GM12878 (cell line): ENCODE data around the gene B4GALT1. TPM values are rescaled to one million over a fixed set of nuclear protein-coding genes. Genes with fewer than 3 reads are reported as not detected.
A peak's percentile ranks its signal among the peaks of the same experiment; 100 is the strongest.

ENCODE experiments used
- ATF2 ChIP-seq: IDR thresholded peaks from 2 replicates; pipeline ENCODE4 v1.6.1; 2012; ENCODE audit warnings: low read length, inconsistent platforms
- CBX5 ChIP-seq: sonication (generic); IDR thresholded peaks from 2 replicates; pipeline ENCODE4 v1.6.1; 2016; ENCODE audit warnings: low read depth, moderate library complexity, mild to moderate bottlenecking, inconsistent platforms
- CREB1 ChIP-seq: IDR thresholded peaks from 2 replicates; pipeline ENCODE4 v1.6.1; 2012; ENCODE audit warnings: low read depth, mild to moderate bottlenecking, inconsistent platforms
- E2F8 ChIP-seq: fragments of 450-650 bp; IDR thresholded peaks from 2 replicates; pipeline ENCODE4 v1.6.1; 2018; ENCODE audit warnings: mild to moderate bottlenecking, low read depth, moderate library complexity; ENCODE audit not compliant: partially characterized antibody
- HDAC2 ChIP-seq: fragments of 200-600 bp; sonication (generic); IDR thresholded peaks from 2 replicates; pipeline ENCODE4 v1.6.1; 2017
- LARP7 ChIP-seq: fragments of 450-650 bp; IDR thresholded peaks from 2 replicates; pipeline ENCODE4 v1.6.1; 2017; ENCODE audit warnings: mild to moderate bottlenecking
- MTA3 ChIP-seq: IDR thresholded peaks from 2 replicates; pipeline ENCODE4 v1.6.1; 2012; ENCODE audit warnings: low read length, inconsistent platforms, borderline replicate concordance
- RELA ChIP-seq: fragments of 450-650 bp; IDR thresholded peaks from 2 replicates; pipeline ENCODE4 v1.8.0; 2014; ENCODE audit warnings: borderline replicate concordance; ENCODE audit not compliant: partially characterized antibody
- SREBF2 ChIP-seq: IDR thresholded peaks from 2 replicates; pipeline ENCODE4 v1.6.1; 2012; ENCODE audit warnings: mild to moderate bottlenecking, low read length
- SUPT20H ChIP-seq: IDR thresholded peaks from 2 replicates; pipeline ENCODE4 v1.6.1; 2011; ENCODE audit warnings: low read depth, mild to moderate bottlenecking, low read length, moderate library complexity, borderline replicate concordance; ENCODE audit not compliant: control insufficient read depth
- TCF12 ChIP-seq: IDR thresholded peaks from 2 replicates; pipeline ENCODE4 v1.6.1; 2011; ENCODE audit warnings: low read depth, mild to moderate bottlenecking, low read length
- ZBED1 ChIP-seq: IDR thresholded peaks from 2 replicates; pipeline ENCODE4 v1.6.1; 2016; ENCODE audit warnings: borderline replicate concordance
- ZNF274 ChIP-seq: IDR thresholded peaks from one replicate; pipeline ENCODE4 v1.8.0; 2011; ENCODE audit not compliant: insufficient read length, insufficient read depth
- ZZZ3 ChIP-seq: IDR thresholded peaks from 2 replicates; pipeline ENCODE4 v1.6.1; 2011; ENCODE audit warnings: low read depth; ENCODE audit not compliant: control insufficient read depth, insufficient read length
- polyA plus RNA-seq, 11 experiments: library from polyadenylated mRNA; depleted of rRNA in 4 of 11; unstranded in 6 of 11; stranded (reverse) in 5 of 11; fragments of >200 nt; fragmentation: Nextera tagmentation in 4 of 11; fragmentation: Illumina TruSeq in 1 of 11; extraction: Ambion mirVana in 4 of 11; extraction: Trizol in 1 of 11; gene quantifications; 1 replicate in 1 of 11; 2 replicates in 10 of 11; pipeline versions ENCODE4 v1.2.1 to v1.2.3, GENCODE V29; 2011 to 2016; ENCODE audit warnings: inconsistent platforms in 2 of 11, missing spikeins in 2 of 11, low read depth in 1 of 11
- total RNA-seq, 4 experiments: library from RNA; depleted of rRNA in 3 of 4; stranded (reverse); fragments of >200 nt in 3 of 4; fragmentation: Illumina TruSeq in 1 of 4; extraction: Trizol in 1 of 4; gene quantifications; 2 replicates each; pipeline versions ENCODE4 v1.2.1 to v1.2.3, GENCODE V29; 2013 to 2021
- TF ChIP-seq, protein P1 (sequence below): fragments of 450-650 bp; IDR thresholded peaks from 2 replicates; pipeline ENCODE4 v1.6.1; 2017; ENCODE audit warnings: mild to moderate bottlenecking, moderate library complexity
- TF ChIP-seq, protein P2 (sequence below): IDR thresholded peaks from 2 replicates; pipeline ENCODE4 v1.6.1; 2011; ENCODE audit warnings: low read depth, low read length, improper control_type of control experiment, borderline replicate concordance

The B4GALT1 gene
- total and polyA plus RNA-seq, 10 of the 15 experiments (the other 5 are each of a cell fraction or from before 2014, with no cell fraction given), result 12.7 to 79.0 (median 41.0) TPM

DNA sequence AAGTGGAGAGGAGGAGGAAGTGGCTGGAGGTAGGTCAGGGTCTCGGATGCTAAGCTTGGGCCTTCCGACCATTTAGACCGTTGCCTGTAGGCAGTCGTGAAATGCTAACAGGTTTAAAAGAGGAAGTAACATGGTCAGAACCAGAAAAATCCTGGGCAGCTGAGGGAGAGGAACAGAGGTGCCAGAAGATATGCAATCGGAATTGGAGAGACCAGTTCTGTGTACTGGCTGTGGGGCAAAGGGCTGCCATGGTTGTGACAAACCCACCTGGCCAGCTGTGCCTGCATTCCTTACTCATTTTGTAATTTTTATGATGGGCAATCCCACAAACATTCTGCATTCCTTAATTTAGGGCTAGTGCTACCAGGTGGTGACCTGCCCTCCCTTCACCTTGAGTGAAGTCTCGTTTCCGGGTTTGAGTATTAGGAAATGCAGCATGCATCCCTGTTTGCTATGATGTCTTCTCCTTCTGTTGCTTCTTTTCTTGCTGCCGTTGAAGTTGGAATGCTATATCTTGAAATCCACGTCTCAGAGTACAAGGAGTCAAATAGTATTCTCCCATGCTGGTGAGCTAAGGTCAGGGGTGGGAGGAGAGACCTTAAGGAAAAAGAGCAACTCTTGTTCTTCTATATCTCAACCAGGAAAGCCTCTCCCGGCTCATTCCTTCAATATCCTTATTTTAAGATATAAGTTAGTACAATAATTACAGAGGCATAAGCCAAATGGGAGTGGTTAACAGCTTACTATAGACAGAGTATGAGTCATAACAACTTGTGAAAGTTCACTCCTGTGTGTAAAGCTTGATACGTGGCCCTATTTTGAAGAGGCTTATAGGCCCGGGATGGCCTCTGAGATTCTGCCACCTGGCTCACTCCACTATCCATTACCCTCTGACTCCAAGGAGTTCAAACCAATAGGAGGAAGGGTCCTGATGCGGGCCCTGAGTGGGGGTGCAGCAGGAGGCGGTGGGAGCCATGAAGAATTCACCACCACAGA is 37.0 kb downstream of the B4GALT1 start (continued):
- no peak for TF ChIP-seq ZNF274
- TF ChIP-seq LARP7, result no peak
- no peak for TF ChIP-seq HDAC2
- no peak for TF ChIP-seq ZBED1
- TF ChIP-seq ZZZ3, result no peak
- TF ChIP-seq ATF2, result 0 out of 2 replicates have a peak, but pooled peaks have one; percentile 27
- TF ChIP-seq TCF12, result no peak
- no peak for TF ChIP-seq E2F8
- TF ChIP-seq CBX5, result no peak
- TF ChIP-seq MTA3, result peak; percentile 31; the same call in 1 of the 2 replicates
- no peak for TF ChIP-seq RELA
- TF ChIP-seq, protein P1, sequence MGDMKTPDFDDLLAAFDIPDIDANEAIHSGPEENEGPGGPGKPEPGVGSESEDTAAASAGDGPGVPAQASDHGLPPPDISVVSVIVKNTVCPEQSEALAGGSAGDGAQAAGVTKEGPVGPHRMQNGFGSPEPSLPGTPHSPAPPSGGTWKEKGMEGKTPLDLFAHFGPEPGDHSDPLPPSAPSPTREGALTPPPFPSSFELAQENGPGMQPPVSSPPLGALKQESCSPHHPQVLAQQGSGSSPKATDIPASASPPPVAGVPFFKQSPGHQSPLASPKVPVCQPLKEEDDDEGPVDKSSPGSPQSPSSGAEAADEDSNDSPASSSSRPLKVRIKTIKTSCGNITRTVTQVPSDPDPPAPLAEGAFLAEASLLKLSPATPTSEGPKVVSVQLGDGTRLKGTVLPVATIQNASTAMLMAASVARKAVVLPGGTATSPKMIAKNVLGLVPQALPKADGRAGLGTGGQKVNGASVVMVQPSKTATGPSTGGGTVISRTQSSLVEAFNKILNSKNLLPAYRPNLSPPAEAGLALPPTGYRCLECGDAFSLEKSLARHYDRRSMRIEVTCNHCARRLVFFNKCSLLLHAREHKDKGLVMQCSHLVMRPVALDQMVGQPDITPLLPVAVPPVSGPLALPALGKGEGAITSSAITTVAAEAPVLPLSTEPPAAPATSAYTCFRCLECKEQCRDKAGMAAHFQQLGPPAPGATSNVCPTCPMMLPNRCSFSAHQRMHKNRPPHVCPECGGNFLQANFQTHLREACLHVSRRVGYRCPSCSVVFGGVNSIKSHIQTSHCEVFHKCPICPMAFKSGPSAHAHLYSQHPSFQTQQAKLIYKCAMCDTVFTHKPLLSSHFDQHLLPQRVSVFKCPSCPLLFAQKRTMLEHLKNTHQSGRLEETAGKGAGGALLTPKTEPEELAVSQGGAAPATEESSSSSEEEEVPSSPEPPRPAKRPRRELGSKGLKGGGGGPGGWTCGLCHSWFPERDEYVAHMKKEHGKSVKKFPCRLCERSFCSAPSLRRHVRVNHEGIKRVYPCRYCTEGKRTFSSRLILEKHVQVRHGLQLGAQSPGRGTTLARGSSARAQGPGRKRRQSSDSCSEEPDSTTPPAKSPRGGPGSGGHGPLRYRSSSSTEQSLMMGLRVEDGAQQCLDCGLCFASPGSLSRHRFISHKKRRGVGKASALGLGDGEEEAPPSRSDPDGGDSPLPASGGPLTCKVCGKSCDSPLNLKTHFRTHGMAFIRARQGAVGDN, result 0 out of 2 replicates have a peak, but pooled peaks have one; percentile 25
- no peak for TF ChIP-seq CREB1
- TF ChIP-seq, protein P2, sequence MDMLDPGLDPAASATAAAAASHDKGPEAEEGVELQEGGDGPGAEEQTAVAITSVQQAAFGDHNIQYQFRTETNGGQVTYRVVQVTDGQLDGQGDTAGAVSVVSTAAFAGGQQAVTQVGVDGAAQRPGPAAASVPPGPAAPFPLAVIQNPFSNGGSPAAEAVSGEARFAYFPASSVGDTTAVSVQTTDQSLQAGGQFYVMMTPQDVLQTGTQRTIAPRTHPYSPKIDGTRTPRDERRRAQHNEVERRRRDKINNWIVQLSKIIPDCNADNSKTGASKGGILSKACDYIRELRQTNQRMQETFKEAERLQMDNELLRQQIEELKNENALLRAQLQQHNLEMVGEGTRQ, result no peak
- TF ChIP-seq SREBF2, result no peak
- no peak for TF ChIP-seq SUPT20H
